K562 (cell line): ENCODE measurements around the gene CDH3. TPM values are rescaled to one million over a fixed set of nuclear protein-coding genes. Genes with fewer than 3 reads are reported as not detected.

ENCODE experiments used
- ATAC-seq: fragments of 200-7000 bp; cut with Tn5 transposase; 3 replicates; pipeline ENCODE4 v1.9.1; 2020; ENCODE audit warnings: moderate library complexity
- BruUV-seq: library from RNA; stranded (reverse); fragments of 400-500 nt; replicated peaks from 2 replicates; lab custom pipeline; 2021; lab: Mats Ljungman, UMichigan
- CTCF ChIA-PET: fragments of 300-600 bp; formaldehyde crosslinking; extraction: SDS; loops from one replicate; lab custom pipeline; 2021; ENCODE audit warnings: low intra/inter-chr PET ratio; lab: Yijun Ruan, JAX
- POLR2A ChIA-PET: fragments of 300-600, 350-650 bp; sonication (Branson Sonifier 250); formaldehyde crosslinking; extraction: SDS; loops from one replicate; lab custom pipeline; 2021; ENCODE audit warnings: antibody characterized with exemption, inconsistent platforms; lab: Yijun Ruan, JAX
- DNase-seq, 4 experiments: peaks; one replicate each; pipeline versions ENCODE4 v3.0.0 to v3.0.0-alpha.2; 2011 to 2018; ENCODE audit warnings: low spot score in 3 of 4, mixed read lengths in 3 of 4; ENCODE audit errors: extremely low read depth in 1 of 4
- FAIRE-seq: peaks from 2 replicates; lab custom pipeline; 2011; peaks lifted over from hg19 to GRCh38; lab: Jason Lieb, UNC
- H2AFZ ChIP-seq: 2 replicates; pipeline ENCODE4 v1.6.0; 2011; ENCODE audit warnings: low read depth, low read length, control low read depth, inconsistent platforms
- H3K27ac ChIP-seq: fragments of 200-600 bp; 3 replicates; pipeline ENCODE4 v1.8.0; 2011; ENCODE audit warnings: low read depth, mild to moderate bottlenecking, control low read depth, inconsistent platforms, low read length, moderate library complexity, mixed read lengths; ENCODE audit errors: extremely low read depth
- H3K27me3 ChIP-seq, 2 experiments: fragments of 300-600 bp in 1 of 2; 2 replicates in 1 of 2; 3 replicates in 1 of 2; pipeline versions ENCODE4 v1.6.0 to v1.8.0; 2011; ENCODE audit warnings: inconsistent platforms in 2 of 2, low read length in 2 of 2, mild to moderate bottlenecking in 1 of 2, mixed read lengths in 1 of 2, moderate library complexity in 1 of 2; ENCODE audit not compliant: control insufficient read depth in 2 of 2, insufficient read depth in 2 of 2
- H3K36me3 ChIP-seq: fragments of 300-600 bp; 3 replicates; pipeline ENCODE4 v1.8.0; 2011; ENCODE audit warnings: mild to moderate bottlenecking, low read length, inconsistent platforms; ENCODE audit not compliant: control insufficient read depth, insufficient read depth
- H3K4me1 ChIP-seq, 2 experiments: fragments of 200-600 bp in 1 of 2; replicated peaks in 1 of 2; 2 replicates in 1 of 2; 3 replicates in 1 of 2; pipeline versions ENCODE4 v1.5.1 to v1.8.0; 2011; ENCODE audit warnings: inconsistent platforms in 2 of 2, low read length in 2 of 2, mild to moderate bottlenecking in 1 of 2, mixed read lengths in 1 of 2, moderate library complexity in 1 of 2; ENCODE audit not compliant: control insufficient read depth in 2 of 2, insufficient read depth in 2 of 2
- H3K4me2 ChIP-seq: 2 replicates; pipeline ENCODE4 v1.6.1; 2011; ENCODE audit warnings: low read length, control low read depth, inconsistent platforms, mixed read lengths; ENCODE audit not compliant: insufficient read depth
- H3K4me3 ChIP-seq: fragments of 200-600 bp; sonication (generic), shearing (Covaris generic); 2 replicates; pipeline ENCODE4 v1.5.1; 2016; ENCODE audit warnings: control low read depth, inconsistent platforms
- H3K79me2 ChIP-seq: fragments of 200-600 bp; 3 replicates; pipeline ENCODE4 v1.8.0; 2011; ENCODE audit warnings: low read length, inconsistent platforms; ENCODE audit not compliant: control insufficient read depth, insufficient read depth
- H3K9ac ChIP-seq, 2 experiments: 2 replicates each; pipeline versions ENCODE4 v1.6.0 to v1.6.1; 2011; ENCODE audit warnings: low read depth in 2 of 2, low read length in 2 of 2, control low read depth in 1 of 2, inconsistent platforms in 1 of 2, mild to moderate bottlenecking in 1 of 2, mixed read lengths in 1 of 2; ENCODE audit not compliant: insufficient read depth in 1 of 2
- H3K9me1 ChIP-seq: one replicate; pipeline ENCODE4 v1.6.0; 2011; ENCODE audit warnings: inconsistent platforms, mild to moderate bottlenecking, low read length, moderate library complexity; ENCODE audit not compliant: control insufficient read depth, insufficient read depth
- H3K9me3 ChIP-seq: replicated peaks from 2 replicates; pipeline ENCODE4 v1.5.1; 2011; ENCODE audit warnings: low read depth, low read length, inconsistent platforms; ENCODE audit not compliant: control insufficient read depth, insufficient read depth
- H4K20me1 ChIP-seq: replicated peaks from 2 replicates; pipeline ENCODE4 v1.6.1; 2011; ENCODE audit warnings: low read length, inconsistent platforms, mixed read lengths; ENCODE audit not compliant: control insufficient read depth, insufficient read depth
- CTBP1 ChIP-seq: fragments of 450-650 bp; IDR thresholded peaks from 2 replicates; pipeline ENCODE4 v1.6.1; 2016; ENCODE audit warnings: borderline replicate concordance
- DIDO1 ChIP-seq: fragments of 450-650 bp; IDR thresholded peaks from 2 replicates; pipeline ENCODE4 v1.6.1; 2016; ENCODE audit warnings: low read depth, missing biosample characterization, missing genetic modification characterization
- GTF2A2 ChIP-seq: IDR thresholded peaks from 2 replicates; pipeline ENCODE4 v1.6.1; 2016; ENCODE audit warnings: mild to moderate bottlenecking, missing genetic modification characterization, missing compliant biosample characterization
- MCM3 ChIP-seq: fragments of 450-650 bp; IDR thresholded peaks from 2 replicates; pipeline ENCODE4 v1.6.1; 2016
- MYNN ChIP-seq, 2 experiments: sonication (generic); formaldehyde crosslinking in 1 of 2; IDR thresholded peaks; 2 replicates each; pipeline versions ENCODE4 v1.5.0 to v1.6.1; 2016 to 2020; ENCODE audit warnings: antibody characterized with exemption in 1 of 2, missing genetic modification reagents in 1 of 2
- SNRNP70 ChIP-seq: fragments of 200-400 bp; formaldehyde crosslinking; optimal IDR thresholded peaks from 2 replicates; pipeline ENCODE3; 2017; ENCODE audit warnings: low read depth, low read length
- TCFL5 ChIP-seq: fragments of 250-450 bp; sonication (Bioruptor Pico); conservative IDR thresholded peaks from 2 replicates; pipeline ENCODE4 v1.6.1; 2021; ENCODE audit warnings: mild to moderate bottlenecking, moderate library complexity, matching md5 sums
- ZFP30 ChIP-seq: fragments of 250-450 bp; sonication (Bioruptor Pico); IDR thresholded peaks from 2 replicates; pipeline ENCODE4 v1.8.0; 2022; ENCODE audit warnings: moderate library complexity, mild to moderate bottlenecking, inconsistent platforms, borderline replicate concordance
- WGBS: fragments of 100-300 bp; shearing (Covaris generic); methylation state at CpG from one replicate; pipeline ENCODE4 v1.1.6; 2016; ENCODE audit warnings: low coverage, mixed read lengths; ENCODE audit not compliant: insufficient coverage; ENCODE audit errors: missing lambda C conversion rate; 5-methylcytosine and 5-hydroxymethylcytosine counted together
- in situ Hi-C: fragments of 300-500 bp; cut with MboI; formaldehyde crosslinking; loops from 4 replicates; pipeline ENCODE4 v1.15.0; 2018; ENCODE audit warnings: inconsistent platforms, mixed read lengths
- intact Hi-C: fragments of 100-400 bp; cut with micrococcal nuclease; formaldehyde crosslinking; loops from 2 replicates; pipeline ENCODE4 v1.14.2; 2022
- polyA plus RNA-seq, 8 experiments: library from polyadenylated mRNA; depleted of rRNA in 4 of 8; stranded (reverse) in 5 of 8; unstranded in 3 of 8; fragments of >200 nt; fragmentation: Nextera tagmentation in 2 of 8; fragmentation: Illumina TruSeq in 1 of 8; extraction: Ambion mirVana in 2 of 8; extraction: Trizol in 1 of 8; gene quantifications; 2 replicates each; pipeline versions ENCODE4 v1.2.1 to v1.2.3, GENCODE V29; 2011 to 2014; ENCODE audit warnings: inconsistent platforms in 1 of 8, missing spikeins in 1 of 8
- total RNA-seq, 7 experiments: library from RNA; depleted of rRNA in 6 of 7; stranded (reverse); fragments of >200 nt in 6 of 7; fragmentation: Illumina TruSeq in 2 of 7; extraction: Trizol in 2 of 7; gene quantifications; 2 replicates each; pipeline versions ENCODE4 v1.2.1 to v1.2.3, GENCODE V29; 2011 to 2021; ENCODE audit warnings: low replicate concordance in 1 of 7
- TF ChIP-seq, protein P1 (sequence below): fragments of 450-650 bp; IDR thresholded peaks from 2 replicates; pipeline ENCODE4 v1.6.1; 2014; ENCODE audit warnings: low read depth, mild to moderate bottlenecking, moderate library complexity, borderline replicate concordance
- TF ChIP-seq, protein P2 (sequence below): fragments of 450-650 bp; IDR thresholded peaks from 2 replicates; pipeline ENCODE4 v1.6.1; 2018; ENCODE audit warnings: mild to moderate bottlenecking, low read depth; ENCODE audit not compliant: partially characterized antibody

CDH3 gene
- total and polyA plus RNA-seq, 9 of the 15 experiments (the other 6 are each of a cell fraction or from before 2014, with no cell fraction given): 0.06 to 0.09 TPM; not detected in 7

DNA sequence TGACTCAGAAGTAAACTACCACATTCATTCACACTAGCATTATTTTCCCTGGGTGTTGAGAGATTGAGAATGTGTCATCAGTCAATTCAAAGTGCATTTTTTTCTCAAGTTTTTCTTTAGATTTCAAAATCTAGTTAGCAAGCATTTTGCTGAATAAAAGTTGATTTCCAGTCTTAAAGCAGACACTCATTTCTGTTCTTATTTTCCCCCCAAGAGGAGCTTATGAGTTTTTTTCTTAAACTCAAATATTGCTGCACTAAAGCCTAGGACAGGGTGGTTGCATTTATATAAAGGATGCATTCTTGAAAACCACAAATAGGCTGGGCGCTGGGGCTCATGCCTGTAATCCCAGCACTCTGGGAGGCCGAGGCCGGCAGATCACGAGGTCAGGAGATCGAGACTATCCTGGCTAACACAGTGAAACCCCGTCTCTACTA lies 15.3 kb downstream of the CDH3 start:
- peaks cover 2% of the 10 kb centered on the region for H3K9me1 ChIP-seq
- H3K9me3 ChIP-seq: no peaks in the 10 kb centered on the region
- H3K4me3 ChIP-seq: no peak overlapping the region
- no peak overlapping the region for H3K27ac ChIP-seq
- WGBS: 2% methylated on average over 6 of the region's 6 CpGs
- POLR2A ChIA-PET: interaction anchor here (1.3 kb wide), 1 partner anchor 16 kb away, joined by 5 read pairs; the partner anchor contains the start of gene CDH3
- DNase-seq (no peak), ATAC-seq (no peak), FAIRE-seq (no peak)
- H3K4me1 ChIP-seq: no peaks in the 10 kb centered on the region
- no TSS peak for BruUV-seq
- H3K4me2 ChIP-seq: no peak overlapping the region
- CTCF ChIA-PET: no interaction called here
- in situ Hi-C loops: no loop called here
- intact Hi-C loops: no loop called here
- no peaks in the 10 kb centered on the region; the same call in 1 of the 2 replicates for H4K20me1 ChIP-seq
- peaks cover 11 to 35% of the 10 kb centered on the region in 2 experiments for H3K27me3 ChIP-seq
- H3K9ac ChIP-seq: no peak overlapping the region
- no peaks in the 10 kb centered on the region for H3K79me2 ChIP-seq
- H2AFZ ChIP-seq: no peak overlapping the region
- TF ChIP-seq, protein P1, sequence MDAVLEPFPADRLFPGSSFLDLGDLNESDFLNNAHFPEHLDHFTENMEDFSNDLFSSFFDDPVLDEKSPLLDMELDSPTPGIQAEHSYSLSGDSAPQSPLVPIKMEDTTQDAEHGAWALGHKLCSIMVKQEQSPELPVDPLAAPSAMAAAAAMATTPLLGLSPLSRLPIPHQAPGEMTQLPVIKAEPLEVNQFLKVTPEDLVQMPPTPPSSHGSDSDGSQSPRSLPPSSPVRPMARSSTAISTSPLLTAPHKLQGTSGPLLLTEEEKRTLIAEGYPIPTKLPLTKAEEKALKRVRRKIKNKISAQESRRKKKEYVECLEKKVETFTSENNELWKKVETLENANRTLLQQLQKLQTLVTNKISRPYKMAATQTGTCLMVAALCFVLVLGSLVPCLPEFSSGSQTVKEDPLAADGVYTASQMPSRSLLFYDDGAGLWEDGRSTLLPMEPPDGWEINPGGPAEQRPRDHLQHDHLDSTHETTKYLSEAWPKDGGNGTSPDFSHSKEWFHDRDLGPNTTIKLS: no peak
- TF ChIP-seq, protein P2, sequence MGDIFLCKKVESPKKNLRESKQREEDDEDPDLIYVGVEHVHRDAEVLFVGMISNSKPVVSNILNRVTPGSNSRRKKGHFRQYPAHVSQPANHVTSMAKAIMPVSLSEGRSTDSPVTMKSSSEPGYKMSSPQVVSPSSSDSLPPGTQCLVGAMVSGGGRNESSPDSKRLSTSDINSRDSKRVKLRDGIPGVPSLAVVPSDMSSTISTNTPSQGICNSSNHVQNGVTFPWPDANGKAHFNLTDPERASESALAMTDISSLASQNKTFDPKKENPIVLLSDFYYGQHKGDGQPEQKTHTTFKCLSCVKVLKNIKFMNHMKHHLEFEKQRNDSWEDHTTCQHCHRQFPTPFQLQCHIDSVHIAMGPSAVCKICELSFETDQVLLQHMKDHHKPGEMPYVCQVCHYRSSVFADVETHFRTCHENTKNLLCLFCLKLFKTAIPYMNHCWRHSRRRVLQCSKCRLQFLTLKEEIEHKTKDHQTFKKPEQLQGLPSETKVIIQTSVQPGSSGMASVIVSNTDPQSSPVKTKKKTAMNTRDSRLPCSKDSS: no peak
- TF ChIP-seq ZFP30: no peak
- TF ChIP-seq MYNN (IDR thresholded peaks at IDR 0.05): no peak
- TF ChIP-seq MYNN (CRISPR knock-in tag; IDR thresholded peaks at IDR 0.05): no peak
- no peak for TF ChIP-seq TCFL5 (CRISPR knock-in tag)
- no peak for TF ChIP-seq MCM3
- no peak for TF ChIP-seq DIDO1
- no peak for TF ChIP-seq CTBP1
- no peak for TF ChIP-seq SNRNP70
- no peak for TF ChIP-seq GTF2A2 (tag)
- H3K36me3 ChIP-seq: no peaks in the 10 kb centered on the region
